GM12873 (cell line): ENCODE measurements around the gene CALR.

Experiments used
- TF ChIP-seq, protein P1 (sequence below): IDR thresholded peaks from 2 replicates; pipeline ENCODE4 v1.5.1; 2012; ENCODE audit warnings: low read depth, mild to moderate bottlenecking, moderate library complexity, low read length, control low read depth; ENCODE audit not compliant: insufficient read depth; ENCODE audit errors: missing control alignments

The CALR gene

DNA sequence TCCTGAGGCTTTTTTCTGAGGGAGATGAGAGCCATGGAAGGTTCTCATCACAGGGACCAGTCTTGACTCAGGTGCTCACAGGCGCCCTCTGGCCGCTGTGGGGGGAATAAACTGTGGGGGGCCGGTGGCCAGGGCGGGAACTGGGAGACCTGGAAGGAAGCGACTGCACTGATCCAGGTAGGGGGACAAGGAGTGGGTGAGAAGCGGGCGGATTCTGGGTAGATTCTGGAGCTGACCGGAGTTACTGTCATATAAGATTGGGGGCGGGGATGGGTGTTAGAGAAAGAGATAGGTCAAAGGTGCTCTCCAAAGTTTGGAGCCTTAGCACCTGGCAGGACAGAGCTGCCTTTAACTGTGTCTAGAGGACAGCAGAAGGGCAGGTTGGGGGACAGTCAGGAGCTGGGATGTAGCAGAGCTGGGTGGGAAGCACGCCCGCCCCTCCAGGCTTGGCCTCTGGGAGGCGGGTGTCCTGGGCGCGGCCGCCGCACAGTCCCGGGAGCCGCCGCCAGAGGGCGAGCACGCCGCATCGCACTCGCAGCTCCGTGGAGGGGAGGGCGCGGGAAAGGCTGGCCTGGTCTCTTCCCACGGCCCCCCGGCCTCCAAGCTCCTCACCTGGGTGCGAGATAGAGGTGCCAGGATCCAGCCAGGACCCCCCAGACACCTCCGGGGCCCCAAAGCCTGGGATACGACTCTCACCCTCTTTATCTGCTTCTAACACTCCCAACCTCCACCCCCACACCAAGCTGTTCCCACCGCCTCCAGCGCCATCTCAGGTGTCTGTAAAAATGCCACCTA is 26.8 kb downstream of the CALR start:
- TF ChIP-seq, protein P1, sequence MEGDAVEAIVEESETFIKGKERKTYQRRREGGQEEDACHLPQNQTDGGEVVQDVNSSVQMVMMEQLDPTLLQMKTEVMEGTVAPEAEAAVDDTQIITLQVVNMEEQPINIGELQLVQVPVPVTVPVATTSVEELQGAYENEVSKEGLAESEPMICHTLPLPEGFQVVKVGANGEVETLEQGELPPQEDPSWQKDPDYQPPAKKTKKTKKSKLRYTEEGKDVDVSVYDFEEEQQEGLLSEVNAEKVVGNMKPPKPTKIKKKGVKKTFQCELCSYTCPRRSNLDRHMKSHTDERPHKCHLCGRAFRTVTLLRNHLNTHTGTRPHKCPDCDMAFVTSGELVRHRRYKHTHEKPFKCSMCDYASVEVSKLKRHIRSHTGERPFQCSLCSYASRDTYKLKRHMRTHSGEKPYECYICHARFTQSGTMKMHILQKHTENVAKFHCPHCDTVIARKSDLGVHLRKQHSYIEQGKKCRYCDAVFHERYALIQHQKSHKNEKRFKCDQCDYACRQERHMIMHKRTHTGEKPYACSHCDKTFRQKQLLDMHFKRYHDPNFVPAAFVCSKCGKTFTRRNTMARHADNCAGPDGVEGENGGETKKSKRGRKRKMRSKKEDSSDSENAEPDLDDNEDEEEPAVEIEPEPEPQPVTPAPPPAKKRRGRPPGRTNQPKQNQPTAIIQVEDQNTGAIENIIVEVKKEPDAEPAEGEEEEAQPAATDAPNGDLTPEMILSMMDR: peak; percentile 94

- TF ChIP-seq, protein P1: no peak
Observed at GRCh38 chr19:12965812-12966135, 27.4 kb downstream of the CALR start.

- TF ChIP-seq, protein P1: no peak
Observed at GRCh38 chr19:12967907-12968306, 29.5 kb downstream of the CALR start.

DNA sequence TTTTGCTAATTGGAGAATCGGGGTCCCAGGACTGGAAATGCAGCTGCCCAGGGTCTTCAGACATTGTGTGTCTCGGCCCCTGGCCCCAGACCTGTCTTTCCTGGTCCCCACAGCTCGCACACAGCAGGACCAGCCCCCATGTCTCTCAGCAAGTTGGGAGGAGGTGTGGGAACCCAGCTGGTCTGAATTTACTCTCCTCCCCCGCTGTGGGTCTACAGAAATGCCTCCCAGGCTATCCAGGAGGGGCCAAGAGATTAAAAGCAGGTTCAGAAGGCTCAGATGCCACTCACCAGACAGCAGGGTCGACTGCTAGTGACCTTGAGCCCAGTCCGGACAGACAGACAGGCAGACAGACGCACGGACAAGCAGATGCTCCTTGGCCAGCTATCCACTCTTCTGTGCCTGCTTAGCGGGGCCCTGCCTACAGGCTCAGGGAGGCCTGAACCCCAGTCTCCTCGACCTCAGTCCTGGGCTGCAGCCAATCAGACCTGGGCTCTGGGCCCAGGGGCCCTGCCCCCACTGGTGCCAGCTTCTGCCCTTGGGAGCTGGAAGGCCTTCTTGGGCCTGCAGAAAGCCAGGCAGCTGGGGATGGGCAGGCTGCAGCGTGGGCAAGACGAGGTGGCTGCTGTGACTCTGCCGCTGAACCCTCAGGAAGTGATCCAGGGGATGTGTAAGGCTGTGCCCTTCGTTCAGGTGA is 31.0 kb downstream of the CALR start, which contains the start of gene DAND5:
DAND5 (plus strand) TSS at position 285 of the 697 bp plus-strand sequence; CDS start at position 370, 85 bp downstream.
- TF ChIP-seq, protein P1: no peak

GRCh38 chr19:12970070-12970820 is 31.8 kb downstream of the CALR start:
- TF ChIP-seq, protein P1: no peak

- TF ChIP-seq, protein P1: no peak
Observed at GRCh38 chr19:12973236-12973635, 34.8 kb downstream of the CALR start.
